Pancreas (tissue), 10 donors: ENCODE measurements around the gene NYAP1. TPM values are rescaled to one million over a fixed set of nuclear protein-coding genes. Genes with fewer than 3 reads are reported as not detected.

Source experiments
- ATAC-seq, 4 donors: fragments of 200-7000 bp; cut with Tn5 transposase; one replicate each; pipeline versions ENCODE4 v1.8.0 to v1.9.1; 2020; ENCODE audit warnings: mild to moderate bottlenecking in 4 of 4, moderate library complexity in 4 of 4
- DNase-seq, 6 donors: peaks; one replicate each; pipeline ENCODE4 v3.0.0-alpha.2; 2020
- FAIRE-seq: peaks from 2 replicates; lab custom pipeline; 2012; peaks lifted over from hg19 to GRCh38; lab: Jason Lieb, UNC
- H3K27ac ChIP-seq, 4 donors: fragments of 200-600 bp; sonication (generic); 1 replicate in 3 of 4; 2 replicates in 1 of 4; pipeline versions ENCODE4 v1.5.0 to v1.8.0; 2020
- H3K27me3 ChIP-seq, 4 donors: fragments of 200-600 bp; one replicate each; pipeline ENCODE4 v1.8.0; 2021
- H3K36me3 ChIP-seq, 3 donors: fragments of 200-600 bp; sonication (generic) in 1 of 3; one replicate each; pipeline versions ENCODE4 v1.5.0 to v1.8.0; 2020 to 2021
- H3K4me1 ChIP-seq, 3 donors: fragments of 200-600 bp; one replicate each; pipeline ENCODE4 v1.8.0; 2021
- H3K4me3 ChIP-seq, 4 donors: fragments of 200-600 bp; sonication (generic) in 2 of 4; one replicate each; pipeline versions ENCODE4 v1.5.0 to v1.8.0; 2020 to 2021
- H3K9me3 ChIP-seq, 4 donors: fragments of 200-600 bp; one replicate each; pipeline ENCODE4 v1.8.0; 2021
- WGBS, 2 donors: extraction: QIAGEN DNeasy Blood & Tissue Kit; methylation state at CpG; one replicate each; pipeline ENCODE4 v1.1.7; 2013; 5-methylcytosine and 5-hydroxymethylcytosine counted together
- intact Hi-C, 3 donors: fragments of 100-400 bp; cut with DNase I; formaldehyde crosslinking; loops; one replicate each; pipeline versions ENCODE4 v1.11.1 to v1.14.2; 2022
- polyA plus RNA-seq, 2 donors: library from polyadenylated mRNA; stranded (reverse); fragments of 200-250 nt; gene quantifications; one replicate each; pipeline ENCODE4 v1.2.3, GENCODE V29; 2013
- total RNA-seq, 6 donors: library from RNA; stranded (reverse); fragmentation: NEBNext Ultra II Directional in 4 of 6; extraction: Animal tissue kit (Norgen Biotek cat#: 25700) in 4 of 6; gene quantifications; one replicate each; pipeline versions ENCODE4 v1.2.1 to v1.2.4, GENCODE V29; 2021 to 2023
- TF ChIP-seq, protein P1 (sequence below), 4 donors: fragments of 200-600 bp; sonication (generic) in 3 of 4; IDR thresholded peaks; one replicate each; pipeline versions ENCODE4 v1.5.0 to v1.8.0; 2021; ENCODE audit warnings: antibody characterized with exemption in 4 of 4
- donor health status: healthy with polysubstance abuse.
- donor health status: DM: no; HTN: no; CAD: no; lungs with moderate emphysema.
- donor health status: DM: no; HTN: no; CAD: no.
- donor health status: control.
- donor health status: control.
- donor health status: Bipolar disorder and iron deficiency.
- donor health status: DM: yes; HTN: yes; CAD: no.
- donor health status: DM: no; HTN: no; CAD: no.
- donor health status: DM: no; HTN: no; CAD: no.
- donor health status: DM: yes; HTN: yes; CAD: no.

NYAP1 gene
- total and polyA plus RNA-seq, 8 donors = 0.25 to 4.8 (median 0.96) TPM

DNA sequence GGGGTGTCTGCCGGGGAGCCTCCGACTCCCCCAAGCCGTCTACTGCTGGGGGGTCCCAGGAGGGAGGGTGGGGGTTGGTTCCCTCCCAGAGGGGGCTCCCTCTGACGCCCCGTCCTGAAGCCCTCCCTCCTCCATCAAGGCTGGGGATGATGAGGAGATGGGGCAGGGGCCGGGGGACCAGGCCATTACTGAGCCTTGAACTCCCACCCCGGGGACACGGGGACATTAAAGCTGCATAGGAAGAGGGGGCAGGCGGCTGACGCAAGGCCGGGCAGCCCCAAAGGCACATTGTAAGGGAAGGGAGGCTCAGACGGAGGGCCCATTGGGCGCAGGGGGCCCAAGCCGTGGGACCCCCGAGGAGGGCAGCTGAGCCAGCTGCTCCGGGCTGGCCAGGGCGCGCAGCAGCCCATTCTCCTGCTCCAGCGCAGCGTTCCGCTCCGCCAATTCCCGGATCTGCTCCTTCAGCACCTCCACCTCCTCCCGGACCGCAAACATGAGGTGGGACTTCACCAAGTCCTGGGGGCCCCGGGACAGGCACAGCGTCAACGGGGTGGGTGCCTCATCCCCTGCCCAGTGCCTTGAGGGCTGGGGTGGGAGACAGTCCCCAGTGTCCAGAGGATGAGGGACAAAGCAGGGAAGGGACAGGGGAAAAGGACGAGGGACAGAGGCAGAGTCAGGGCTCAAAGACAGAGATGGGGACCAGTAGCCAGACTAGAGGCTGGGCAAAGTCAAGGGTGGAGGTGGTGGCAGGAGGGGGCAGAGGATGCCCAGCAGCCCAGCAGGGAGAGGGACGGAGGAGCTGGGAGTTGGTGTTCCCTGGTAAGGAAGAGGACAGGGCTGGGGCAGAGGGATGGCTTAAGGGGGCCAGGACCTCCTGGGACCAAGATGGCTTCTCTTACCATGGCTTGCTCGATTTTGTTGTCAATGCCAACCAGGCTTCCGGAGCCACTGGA, 16.8 kb upstream of the NYAP1 start:
- Histone ChIP-seq H3K4me3 (no peak overlapping the region), H3K27ac (peak overlapping the region; percentile 8 to 42 (median 40)), H3K9me3 (no peaks in the 10 kb centered on the region), H3K36me3 (no peaks in the 10 kb centered on the region), H3K27me3 (no peaks in the 10 kb centered on the region), H3K4me1 (peaks cover 0 to 5% (median 0%) of the 10 kb centered on the region in 3 donors)
- no peak for ATAC-seq
- TF ChIP-seq, protein P1, sequence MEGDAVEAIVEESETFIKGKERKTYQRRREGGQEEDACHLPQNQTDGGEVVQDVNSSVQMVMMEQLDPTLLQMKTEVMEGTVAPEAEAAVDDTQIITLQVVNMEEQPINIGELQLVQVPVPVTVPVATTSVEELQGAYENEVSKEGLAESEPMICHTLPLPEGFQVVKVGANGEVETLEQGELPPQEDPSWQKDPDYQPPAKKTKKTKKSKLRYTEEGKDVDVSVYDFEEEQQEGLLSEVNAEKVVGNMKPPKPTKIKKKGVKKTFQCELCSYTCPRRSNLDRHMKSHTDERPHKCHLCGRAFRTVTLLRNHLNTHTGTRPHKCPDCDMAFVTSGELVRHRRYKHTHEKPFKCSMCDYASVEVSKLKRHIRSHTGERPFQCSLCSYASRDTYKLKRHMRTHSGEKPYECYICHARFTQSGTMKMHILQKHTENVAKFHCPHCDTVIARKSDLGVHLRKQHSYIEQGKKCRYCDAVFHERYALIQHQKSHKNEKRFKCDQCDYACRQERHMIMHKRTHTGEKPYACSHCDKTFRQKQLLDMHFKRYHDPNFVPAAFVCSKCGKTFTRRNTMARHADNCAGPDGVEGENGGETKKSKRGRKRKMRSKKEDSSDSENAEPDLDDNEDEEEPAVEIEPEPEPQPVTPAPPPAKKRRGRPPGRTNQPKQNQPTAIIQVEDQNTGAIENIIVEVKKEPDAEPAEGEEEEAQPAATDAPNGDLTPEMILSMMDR (IDR thresholded peaks at IDR 0.05) = no peak
- WGBS, 2 donors = 65 to 70% methylated on average over 31 to 32 of the region's 32 CpGs
- intact Hi-C loops = loop anchor here in 2 of 3 donors (5.0 to 10.0 kb wide), 3 partner anchors 95 to 218 kb away; no protein-coding TSS in a partner anchor
- DNase-seq = peak in 1 of 6 donors; percentile 41
- FAIRE-seq = no peak

DNA sequence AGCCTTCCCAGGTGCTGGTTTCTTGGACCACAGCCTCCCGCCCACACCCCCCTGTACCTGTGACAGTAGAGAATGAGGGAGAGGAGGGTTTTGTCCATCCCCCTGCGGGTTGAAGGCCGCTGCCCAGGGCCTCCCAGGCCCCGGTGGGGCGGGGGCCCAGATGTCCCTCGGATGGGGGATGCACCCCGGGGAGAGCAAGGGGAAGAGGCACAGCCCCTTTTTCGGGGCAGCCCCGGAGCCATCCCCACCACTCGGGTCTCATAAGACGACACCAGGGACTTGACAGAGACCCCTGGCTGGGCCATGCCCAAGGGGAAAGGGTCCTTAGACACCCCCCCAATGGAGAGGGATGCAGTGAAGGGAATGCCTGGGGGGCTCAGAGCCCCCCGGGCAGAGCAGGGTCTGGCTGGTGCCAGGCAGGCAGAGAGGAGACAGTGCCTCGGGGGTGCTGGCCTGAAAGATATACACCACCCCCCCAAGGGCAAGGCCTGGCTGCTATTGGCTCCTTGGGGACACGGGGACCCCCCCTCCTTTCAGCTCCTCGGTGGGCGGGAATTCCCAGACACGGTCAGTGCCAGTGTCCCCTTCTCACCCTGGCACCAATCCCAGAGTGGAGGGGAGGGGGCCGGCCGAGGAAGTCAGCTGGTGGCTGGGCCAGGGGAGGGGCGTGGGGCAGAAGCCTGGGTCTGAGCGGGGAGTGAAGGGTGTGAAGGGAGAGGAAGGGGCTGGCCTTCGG, 15.9 kb upstream of the NYAP1 start:
- Histone ChIP-seq H3K9me3 (no peaks in the 10 kb centered on the region), H3K4me1 (peaks cover 0 to 5% (median 0%) of the 10 kb centered on the region in 3 donors), H3K4me3 (no peak overlapping the region), H3K27me3 (no peaks in the 10 kb centered on the region), H3K27ac (no peak overlapping the region), H3K36me3 (no peaks in the 10 kb centered on the region)
- TF ChIP-seq, protein P1 (IDR thresholded peaks at IDR 0.05) = no peak
- ATAC-seq (no peak), FAIRE-seq (no peak), DNase-seq (peak in 2 of 6 donors; percentile 63 to 82)
- 58 to 61% methylated on average over 18 to 22 of the region's 22 CpGs for WGBS, 2 donors
- intact Hi-C loops = loop anchor here in 2 of 3 donors (5.0 to 10.0 kb wide), 3 partner anchors 94 to 217 kb away; no protein-coding TSS in a partner anchor

DNA sequence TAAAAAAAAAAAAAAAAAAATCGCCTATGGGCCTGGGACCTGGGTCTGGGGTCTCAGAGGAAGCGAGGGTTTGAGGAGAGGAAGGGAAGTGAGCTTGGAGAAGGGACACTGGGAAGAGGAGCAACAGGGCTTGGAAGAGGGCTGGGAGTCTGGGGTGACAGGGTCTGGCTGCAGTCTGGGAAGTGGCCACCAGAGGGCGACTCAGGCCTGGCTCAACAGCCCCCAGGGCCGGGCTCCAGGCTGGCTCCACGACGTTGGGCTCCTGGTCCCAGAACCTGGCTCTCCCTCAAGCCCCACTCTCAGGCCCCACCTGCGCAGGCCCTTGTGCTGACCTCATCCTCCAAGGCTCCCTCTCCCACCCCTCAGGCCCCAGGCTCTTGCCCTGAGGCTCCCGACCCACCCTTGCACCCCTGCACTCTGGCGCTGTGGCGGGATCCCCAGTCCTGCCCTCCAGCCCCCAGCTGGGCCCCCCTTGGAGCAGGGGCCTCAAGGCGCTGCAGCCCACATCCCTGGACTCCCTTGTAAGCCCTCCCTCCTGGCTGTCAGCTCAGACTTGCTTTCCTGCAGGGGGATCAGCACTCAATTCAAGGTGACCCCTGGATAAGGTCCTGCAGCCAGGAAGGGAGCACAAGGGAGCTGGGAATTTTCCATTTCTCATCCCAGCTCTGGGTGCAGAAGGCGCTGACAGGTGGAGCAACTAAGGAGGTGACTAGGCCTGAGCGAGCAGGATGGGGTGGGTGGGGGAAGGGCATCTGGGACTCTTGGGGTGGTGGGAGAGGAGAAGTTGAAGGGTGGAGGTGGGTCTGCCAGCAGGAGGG, 14.3 kb upstream of the NYAP1 start:
- no peaks in the 10 kb centered on the region for H3K9me3 ChIP-seq
- intact Hi-C loops = loop anchor here in 2 of 3 donors (5.0 to 10.0 kb wide), 3 partner anchors 93 to 215 kb away; no protein-coding TSS in a partner anchor
- no peak overlapping the region for H3K4me3 ChIP-seq
- DNase-seq (peak; percentile 80 to 99 (median 92)), FAIRE-seq (no peak), ATAC-seq (peak; percentile 64 to 90 (median 82))
- no peaks in the 10 kb centered on the region for H3K27me3 ChIP-seq
- peaks cover 0 to 11% (median 0%) of the 10 kb centered on the region in 3 donors for H3K36me3 ChIP-seq
- no peak overlapping the region for H3K27ac ChIP-seq
- TF ChIP-seq, protein P1 (IDR thresholded peaks at IDR 0.05) = peak; percentile 86 to 94 (median 88)
- peaks cover 0 to 5% (median 0%) of the 10 kb centered on the region in 3 donors for H3K4me1 ChIP-seq
- WGBS, 2 donors = 24 to 29% methylated on average over 11 to 13 of the region's 13 CpGs

DNA sequence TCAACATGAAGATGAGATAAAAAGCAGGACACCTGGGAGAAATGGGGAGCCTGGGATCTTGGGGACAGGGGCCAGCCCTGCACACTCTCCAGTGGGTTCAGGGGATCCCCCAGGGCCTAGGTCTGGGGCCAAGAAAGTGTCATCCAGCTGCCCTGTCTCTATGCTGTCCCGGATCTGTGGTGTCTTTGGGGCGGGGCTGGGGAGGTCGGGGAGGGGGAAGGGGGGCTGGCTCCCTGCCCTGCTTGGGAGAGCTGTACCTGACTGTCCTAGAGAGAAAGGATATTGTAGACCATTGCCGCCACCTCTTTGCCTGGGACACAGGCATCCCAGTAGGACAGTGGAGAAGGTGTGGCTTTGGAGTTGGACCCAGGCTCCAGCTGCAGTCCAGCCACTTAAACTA, 12.7 kb upstream of the NYAP1 start:
- TF ChIP-seq, protein P1 (IDR thresholded peaks at IDR 0.05) = no peak
- 42 to 49% methylated on average over 4 of the region's 4 CpGs for WGBS, 2 donors
- ATAC-seq (no peak), DNase-seq (no peak), FAIRE-seq (no peak)
- no peaks in the 10 kb centered on the region for H3K4me1 ChIP-seq
- no peaks in the 10 kb centered on the region for H3K9me3 ChIP-seq
- no peak overlapping the region for H3K4me3 ChIP-seq
- no peaks in the 10 kb centered on the region for H3K27me3 ChIP-seq
- H3K36me3 ChIP-seq = peaks cover 0 to 12% (median 0%) of the 10 kb centered on the region in 3 donors
- intact Hi-C loops = loop anchor here in 1 of 3 donors (5.0 kb wide), 1 partner anchor 91 kb away; no protein-coding TSS in a partner anchor
- H3K27ac ChIP-seq = no peak overlapping the region
